H1 (cell line): Measurements from ENCODE around the gene MOCS1. TPM values are rescaled to one million over a fixed set of nuclear protein-coding genes. Genes with fewer than 3 reads are reported as not detected.

Experiments
- CTCF ChIA-PET: fragments of 300-600 bp; sonication (Branson Sonifier 250); formaldehyde crosslinking; loops from one replicate; lab custom pipeline; 2021; ENCODE audit not compliant: partially characterized antibody; lab: Charles Lee
- POLR2A ChIA-PET: fragments of 300-600 bp; sonication (Branson Sonifier 250); formaldehyde crosslinking; loops from one replicate; lab custom pipeline; 2021; ENCODE audit warnings: inconsistent platforms; ENCODE audit not compliant: partially characterized antibody; lab: Charles Lee
- DNase-seq, 2 experiments: peaks; one replicate each; pipeline versions ENCODE4 v3.0.0 to v3.0.0-alpha.2; 2010 to 2022; ENCODE audit warnings: low spot score in 2 of 2, low read depth in 1 of 2, mixed read lengths in 1 of 2
- FAIRE-seq: peaks from 2 replicates; lab custom pipeline; 2011; peaks lifted over from hg19 to GRCh38; lab: Jason Lieb, UNC
- H2AFZ ChIP-seq: 2 replicates; pipeline ENCODE4 v1.8.1; 2012; ENCODE audit warnings: low read length, inconsistent platforms
- H2AK5ac ChIP-seq: 2 replicates; pipeline ENCODE4 v1.6.1; 2013; ENCODE audit warnings: low read depth, low read length
- H2BK120ac ChIP-seq: replicated peaks from 2 replicates; pipeline ENCODE3; 2013; ENCODE audit warnings: low read depth, low read length, inconsistent platforms
- H2BK12ac ChIP-seq: 2 replicates; pipeline ENCODE4 v1.6.1; 2013; ENCODE audit warnings: low read depth, low read length
- H2BK15ac ChIP-seq: 2 replicates; pipeline ENCODE4 v1.6.1; 2013; ENCODE audit warnings: low read length
- H2BK20ac ChIP-seq: 2 replicates; pipeline ENCODE4 v1.6.1; 2013; ENCODE audit warnings: low read length
- H2BK5ac ChIP-seq: 2 replicates; pipeline ENCODE4 v1.6.1; 2013; ENCODE audit warnings: low read depth, low read length
- H3K14ac ChIP-seq: 2 replicates; pipeline ENCODE4 v1.6.1; 2013; ENCODE audit warnings: inconsistent platforms; ENCODE audit not compliant: insufficient read length
- H3K18ac ChIP-seq: 2 replicates; pipeline ENCODE4 v1.6.1; 2013; ENCODE audit warnings: low read length; ENCODE audit errors: extremely low read depth
- H3K23ac ChIP-seq: 2 replicates; pipeline ENCODE4 v1.6.1; 2013; ENCODE audit warnings: inconsistent platforms; ENCODE audit not compliant: insufficient read length
- H3K23me2 ChIP-seq: 2 replicates; pipeline ENCODE4 v1.6.1; 2013; ENCODE audit warnings: low read depth, low read length
- H3K27ac ChIP-seq: 2 replicates; pipeline ENCODE4 v1.6.1; 2011; ENCODE audit warnings: low read depth, low read length, inconsistent platforms
- H3K27me3 ChIP-seq, 4 experiments: replicated peaks in 1 of 4; 1 replicate in 1 of 4; 2 replicates in 3 of 4; pipeline versions ENCODE4 v1.6.1 to v1.8.1; 2011 to 2013; ENCODE audit warnings: low read length in 3 of 4, mild to moderate bottlenecking in 3 of 4, inconsistent platforms in 2 of 4, mixed read lengths in 2 of 4, moderate library complexity in 1 of 4; ENCODE audit not compliant: control insufficient read depth in 3 of 4, insufficient read depth in 3 of 4; ENCODE audit errors: extremely low read depth in 1 of 4
- H3K36me3 ChIP-seq, 4 experiments: 2 replicates each; pipeline versions ENCODE4 v1.6.1 to v1.8.1; 2011 to 2013; ENCODE audit warnings: mild to moderate bottlenecking in 4 of 4, low read length in 3 of 4, moderate library complexity in 2 of 4, control low read depth in 1 of 4, inconsistent platforms in 1 of 4; ENCODE audit not compliant: insufficient read depth in 4 of 4, control insufficient read depth in 2 of 4
- H3K4ac ChIP-seq: replicated peaks from 2 replicates; pipeline ENCODE3; 2013; ENCODE audit warnings: low read length, low read depth, mixed read lengths, inconsistent platforms; ENCODE audit not compliant: insufficient read length
- H3K4me1 ChIP-seq, 4 experiments: replicated peaks in 1 of 4; 1 replicate in 1 of 4; 2 replicates in 3 of 4; pipeline versions ENCODE4 v1.6.1 to v1.8.1; 2011 to 2013; ENCODE audit warnings: low read length in 3 of 4, inconsistent platforms in 2 of 4, mixed read lengths in 1 of 4; ENCODE audit not compliant: insufficient read depth in 4 of 4, control insufficient read depth in 3 of 4
- H3K4me2 ChIP-seq, 2 experiments: 2 replicates each; pipeline versions ENCODE4 v1.6.1 to v1.8.1; 2011 to 2013; ENCODE audit warnings: low read depth in 2 of 2, low read length in 2 of 2, control low read depth in 1 of 2, inconsistent platforms in 1 of 2, mild to moderate bottlenecking in 1 of 2; ENCODE audit not compliant: insufficient read depth in 1 of 2
- H3K4me3 ChIP-seq, 4 experiments: fragments of 200-600, 300-600 bp in 1 of 4; sonication (generic), shearing (Covaris generic), sonication (Bioruptor Twin) in 1 of 4; 2 replicates each; pipeline versions ENCODE4 v1.5.1 to v1.8.1; 2011 to 2016; ENCODE audit warnings: low read length in 4 of 4, low read depth in 3 of 4, control low read depth in 2 of 4, inconsistent platforms in 2 of 4, mild to moderate bottlenecking in 2 of 4, mixed read lengths in 1 of 4, moderate library complexity in 1 of 4; ENCODE audit not compliant: insufficient read depth in 2 of 4; ENCODE audit errors: extremely low read depth in 1 of 4
- H3K56ac ChIP-seq: replicated peaks from 2 replicates; pipeline ENCODE3; 2013; ENCODE audit warnings: low read depth, mild to moderate bottlenecking, mixed read lengths, low read length, inconsistent platforms; ENCODE audit not compliant: insufficient read length
- H3K79me1 ChIP-seq: 2 replicates; pipeline ENCODE4 v1.6.1; 2013; ENCODE audit warnings: low read depth, low read length, control low read depth
- H3K79me2 ChIP-seq, 2 experiments: 2 replicates each; pipeline versions ENCODE4 v1.6.1 to v1.8.1; 2012 to 2013; ENCODE audit warnings: low read length in 2 of 2, mild to moderate bottlenecking in 2 of 2, inconsistent platforms in 1 of 2; ENCODE audit not compliant: insufficient read depth in 2 of 2, control insufficient read depth in 1 of 2
- H3K9ac ChIP-seq, 4 experiments: replicated peaks in 1 of 4; 1 replicate in 1 of 4; 2 replicates in 3 of 4; pipeline versions ENCODE4 v1.6.1 to v1.8.1; 2011 to 2013; ENCODE audit warnings: low read depth in 3 of 4, low read length in 3 of 4, control low read depth in 2 of 4, mild to moderate bottlenecking in 2 of 4, moderate library complexity in 2 of 4, inconsistent platforms in 1 of 4; ENCODE audit errors: extremely low read depth in 1 of 4
- H3K9me3 ChIP-seq, 2 experiments: 2 replicates each; pipeline versions ENCODE4 v1.6.1 to v1.8.1; 2012 to 2013; ENCODE audit warnings: mild to moderate bottlenecking in 2 of 2, moderate library complexity in 2 of 2, control low read depth in 1 of 2, inconsistent platforms in 1 of 2, low read depth in 1 of 2, low read length in 1 of 2, mixed read lengths in 1 of 2; ENCODE audit not compliant: insufficient read depth in 2 of 2
- H4K20me1 ChIP-seq, 2 experiments: replicated peaks in 1 of 2; 2 replicates each; pipeline versions ENCODE3 to v1.8.1; 2011 to 2013; ENCODE audit warnings: inconsistent platforms in 2 of 2, low read length in 2 of 2, mild to moderate bottlenecking in 1 of 2; ENCODE audit not compliant: insufficient read depth in 2 of 2, control insufficient read depth in 1 of 2
- H4K5ac ChIP-seq: 2 replicates; pipeline ENCODE4 v1.6.1; 2013; ENCODE audit warnings: low read length, low read depth, mixed read lengths, inconsistent platforms; ENCODE audit not compliant: insufficient read length
- H4K8ac ChIP-seq: 2 replicates; pipeline ENCODE4 v1.8.0; 2013; ENCODE audit warnings: mild to moderate bottlenecking, moderate library complexity, low read length, inconsistent platforms; ENCODE audit not compliant: insufficient read depth; ENCODE audit errors: extremely low read depth
- H4K91ac ChIP-seq: replicated peaks from 2 replicates; pipeline ENCODE3; 2013; ENCODE audit warnings: low read length, mixed read lengths, inconsistent platforms; ENCODE audit not compliant: insufficient read length
- ASH2L ChIP-seq: fragments of 200-600, 300-600 bp; sonication (generic); IDR thresholded peaks from one replicate; pipeline ENCODE4 v1.7.1; 2017; ENCODE audit warnings: low read length
- CHD1 ChIP-seq: IDR thresholded peaks from 2 replicates; pipeline ENCODE4 v1.6.1; 2012; ENCODE audit warnings: low read depth, low read length, improper control_type of control experiment
- CTBP2 ChIP-seq: IDR thresholded peaks from 2 replicates; pipeline ENCODE4 v1.7.0; 2011; ENCODE audit warnings: borderline replicate concordance, mild to moderate bottlenecking, moderate library complexity, mixed read lengths, low read length; ENCODE audit not compliant: insufficient read depth, insufficient read length
- WGBS, 2 experiments: shearing (Covaris generic) in 1 of 2; methylation state at CpG; one replicate each; pipeline versions ENCODE4 v1.1.6 to v1.1.7; 2013 to 2015; ENCODE audit warnings: low lambda C conversion rate in 2 of 2, mixed read lengths in 2 of 2, inconsistent platforms in 1 of 2, low coverage in 1 of 2, missing lambda C conversion rate in 1 of 2; ENCODE audit not compliant: insufficient replicate concordance in 2 of 2, insufficient coverage in 1 of 2, insufficient read length in 1 of 2; ENCODE audit errors: extremely low coverage in 1 of 2, missing lambda C conversion rate in 1 of 2; 5-methylcytosine and 5-hydroxymethylcytosine counted together
- polyA plus RNA-seq, 7 experiments: library from polyadenylated mRNA; depleted of rRNA in 3 of 7; stranded (reverse) in 5 of 7; unstranded in 2 of 7; fragments of >200 nt in 5 of 7; fragments of 200-250 nt in 2 of 7; gene quantifications; 1 replicate in 5 of 7; 2 replicates in 1 of 7; 4 replicates in 1 of 7; pipeline versions ENCODE4 v1.2.1 to v1.2.3, GENCODE V29; 2011 to 2013; ENCODE audit warnings: missing spikeins in 2 of 7, mixed read lengths in 2 of 7
- total RNA-seq: library from RNA; stranded (reverse); fragmentation: NEBNext Ultra II Directional; extraction: Animal tissue kit (Norgen Biotek cat#: 25700); gene quantifications from 2 replicates; pipeline ENCODE4 v1.2.1, GENCODE V29; 2021
- TF ChIP-seq, protein P1 (sequence below), 3 experiments: IDR thresholded peaks; 1 replicate in 2 of 3; 2 replicates in 1 of 3; pipeline versions ENCODE4 v1.5.1 to v1.6.1; 2011; ENCODE audit warnings: low read length in 3 of 3, mild to moderate bottlenecking in 3 of 3, inconsistent platforms in 2 of 3, low read depth in 1 of 3, moderate library complexity in 1 of 3; ENCODE audit not compliant: insufficient read depth in 1 of 3; ENCODE audit errors: control extremely low read depth in 1 of 3

MOCS1 gene
- total and polyA plus RNA-seq, 2 of the 8 experiments (the other 6 are each of a cell fraction or from before 2014, with no cell fraction given) = 13.4 to 19.7 TPM

DNA sequence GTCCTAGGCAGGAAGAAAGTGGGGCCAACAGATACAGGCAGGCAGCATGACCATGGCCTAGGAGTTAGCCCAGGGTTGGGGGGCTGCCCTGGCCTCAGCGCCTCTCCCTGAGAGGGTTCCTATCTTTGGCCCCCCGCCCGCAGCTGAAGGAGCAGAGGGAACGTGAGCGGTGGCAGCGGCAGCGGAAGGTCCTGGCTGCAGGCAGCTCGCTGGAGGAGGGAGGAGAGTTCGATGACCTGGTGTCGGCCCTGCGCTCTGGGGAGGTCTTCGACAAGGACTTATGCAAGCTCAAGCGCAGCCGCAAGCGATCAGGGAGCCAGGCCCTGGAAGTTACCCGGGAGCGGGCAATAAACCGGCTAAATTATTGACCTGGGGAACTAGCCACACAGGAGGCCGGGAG lies 32.6 kb downstream of the MOCS1 start:
- Histone ChIP-seq H3K9ac (no peak overlapping the region), H3K79me2 (no peaks in the 10 kb centered on the region), H2BK12ac (no peak overlapping the region), H4K5ac (no peak overlapping the region), H3K56ac (no peak overlapping the region), H2AFZ (no peak overlapping the region), H2BK120ac (no peak overlapping the region), H3K4ac (no peak overlapping the region), H2BK20ac (no peak overlapping the region), H4K8ac (no peak overlapping the region), H3K14ac (no peak overlapping the region), H3K9me3 (no peaks in the 10 kb centered on the region), H3K79me1 (no peaks in the 10 kb centered on the region), H2BK5ac (no peak overlapping the region), H4K20me1 (no peaks in the 10 kb centered on the region), H3K4me3 (no peak overlapping the region), H3K36me3 (peaks cover 0 to 4% (median 0%) of the 10 kb centered on the region in 4 experiments; a peak in 1 of 8 replicates), H2AK5ac (no peak overlapping the region), H3K4me1 (peaks cover 0 to 12% (median 7%) of the 10 kb centered on the region in 4 experiments; a peak in 4 of 7 replicates), H3K27me3 (0 out of 7 replicates have a peak, but pooled peaks cover 0 to 2% (median 0%) of the 10 kb centered on the region in 4 experiments), H3K23me2 (no peaks in the 10 kb centered on the region), H2BK15ac (no peak overlapping the region), H3K18ac (no peak overlapping the region; the same call in 1 of the 2 replicates), H3K27ac (no peak overlapping the region), H3K4me2 (no peak overlapping the region), H3K23ac (no peak overlapping the region), H4K91ac (no peak overlapping the region)
- ChIA-PET CTCF (interaction anchor here (0.5 to 1.9 kb wide), 3 partner anchors 9 to 539 kb away, joined by 3 to 5 read pairs (median 3); no protein-coding TSS in a partner anchor), POLR2A (interaction anchor here (1.1 kb wide), 1 partner anchor 858 kb away, joined by 3 read pairs; no protein-coding TSS in a partner anchor)
- 96% methylated on average over 19 of the region's 19 CpGs; no CpG with 5 or more reads in 1 of the 2 experiments for WGBS, 2 experiments
- DNase-seq (no peak), FAIRE-seq (no peak)
- TF ChIP-seq ASH2L (no peak), CHD1 (no peak), CTBP2 (no peak)
- TF ChIP-seq, protein P1, sequence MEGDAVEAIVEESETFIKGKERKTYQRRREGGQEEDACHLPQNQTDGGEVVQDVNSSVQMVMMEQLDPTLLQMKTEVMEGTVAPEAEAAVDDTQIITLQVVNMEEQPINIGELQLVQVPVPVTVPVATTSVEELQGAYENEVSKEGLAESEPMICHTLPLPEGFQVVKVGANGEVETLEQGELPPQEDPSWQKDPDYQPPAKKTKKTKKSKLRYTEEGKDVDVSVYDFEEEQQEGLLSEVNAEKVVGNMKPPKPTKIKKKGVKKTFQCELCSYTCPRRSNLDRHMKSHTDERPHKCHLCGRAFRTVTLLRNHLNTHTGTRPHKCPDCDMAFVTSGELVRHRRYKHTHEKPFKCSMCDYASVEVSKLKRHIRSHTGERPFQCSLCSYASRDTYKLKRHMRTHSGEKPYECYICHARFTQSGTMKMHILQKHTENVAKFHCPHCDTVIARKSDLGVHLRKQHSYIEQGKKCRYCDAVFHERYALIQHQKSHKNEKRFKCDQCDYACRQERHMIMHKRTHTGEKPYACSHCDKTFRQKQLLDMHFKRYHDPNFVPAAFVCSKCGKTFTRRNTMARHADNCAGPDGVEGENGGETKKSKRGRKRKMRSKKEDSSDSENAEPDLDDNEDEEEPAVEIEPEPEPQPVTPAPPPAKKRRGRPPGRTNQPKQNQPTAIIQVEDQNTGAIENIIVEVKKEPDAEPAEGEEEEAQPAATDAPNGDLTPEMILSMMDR (IDR thresholded peaks at IDR 0.05; ENCODE audit: control extremely low read depth in 1 of 3, insufficient read depth in 1 of 3, low read depth in 1 of 3, low read length in 3 of 3) = no peak
